GM13976 (cell line): ENCODE data around the gene GFM1.

ENCODE experiments used
- DNase-seq: peaks from one replicate; pipeline ENCODE4 v3.0.0; 2012; ENCODE audit warnings: low spot score
- CTCF ChIP-seq: IDR thresholded peaks from 2 replicates; pipeline ENCODE4 v1.5.1; 2012; ENCODE audit warnings: borderline replicate concordance, mild to moderate bottlenecking; ENCODE audit not compliant: insufficient read depth; ENCODE audit errors: extremely low read depth, missing control alignments, control extremely low read depth
- in situ Hi-C: fragments of 300-500 bp; cut with MboI; formaldehyde crosslinking; loops from one replicate; pipeline ENCODE4 v1.12.0; 2022; ENCODE audit warnings: low sequenced_read_pairs, mixed read lengths, inconsistent platforms; ENCODE audit not compliant: unreplicated experiment

Gene GFM1

DNA sequence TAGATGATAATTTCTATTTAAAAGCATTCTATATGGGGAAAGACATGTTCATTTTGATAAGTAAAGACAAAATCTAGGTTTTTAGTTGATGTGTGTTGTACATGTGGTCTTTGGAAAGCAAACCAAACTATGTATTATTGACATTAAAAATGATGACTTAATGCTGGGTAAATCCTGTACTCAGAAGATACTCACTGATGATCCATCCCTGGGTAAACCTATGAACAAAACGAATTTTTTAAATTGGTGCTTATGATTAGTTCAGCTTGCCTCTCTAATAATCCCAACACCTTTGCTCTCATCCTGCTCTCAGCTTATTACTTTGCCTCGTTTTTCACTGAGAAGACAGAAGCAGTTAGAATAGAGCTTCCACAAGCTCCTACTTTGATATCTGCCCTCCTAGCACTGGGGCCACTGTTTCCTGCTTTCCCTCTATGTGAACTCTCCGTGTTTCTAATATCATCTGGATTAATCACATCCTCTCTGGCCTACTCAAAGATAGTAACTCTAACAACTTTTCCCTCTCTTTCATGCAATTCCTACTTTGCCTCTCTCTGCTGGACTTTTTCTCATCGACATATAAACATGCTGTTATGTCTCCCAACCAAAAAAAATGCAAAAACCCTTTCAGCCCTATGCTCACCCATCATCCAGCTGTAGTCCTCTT lies 58.6 kb downstream of the GFM1 start:
- DNase-seq = no peak
- in situ Hi-C loops = no loop called here
- no peak for TF ChIP-seq CTCF

- no peak for TF ChIP-seq CTCF
- DNase-seq = no peak
- in situ Hi-C loops = no loop called here
Observed at GRCh38 chr3:158703566-158703965, 59.2 kb downstream of the GFM1 start.

DNA sequence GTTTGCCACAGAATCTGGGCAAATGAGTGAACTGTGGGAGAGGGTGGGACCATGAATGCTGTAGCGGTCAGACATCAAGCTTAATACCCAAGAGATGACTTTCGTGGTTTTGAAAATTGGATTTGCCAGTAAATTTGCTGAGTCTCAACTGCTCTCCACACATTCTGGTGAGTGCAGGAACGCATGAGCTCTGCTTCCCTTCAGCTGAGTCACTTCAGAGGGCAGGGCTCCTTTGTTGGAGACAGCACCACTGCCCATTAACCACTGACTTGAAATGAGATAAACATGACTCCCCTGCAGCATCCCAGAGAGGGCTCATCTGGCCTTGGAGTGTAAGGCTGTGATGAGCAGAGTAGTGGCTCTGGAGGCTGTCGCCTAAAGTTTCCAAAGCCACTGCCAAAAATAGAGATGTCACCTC lies 65.3 kb downstream of the GFM1 start:
- no peak for DNase-seq
- in situ Hi-C loops = no loop called here
- TF ChIP-seq CTCF = no peak

DNA sequence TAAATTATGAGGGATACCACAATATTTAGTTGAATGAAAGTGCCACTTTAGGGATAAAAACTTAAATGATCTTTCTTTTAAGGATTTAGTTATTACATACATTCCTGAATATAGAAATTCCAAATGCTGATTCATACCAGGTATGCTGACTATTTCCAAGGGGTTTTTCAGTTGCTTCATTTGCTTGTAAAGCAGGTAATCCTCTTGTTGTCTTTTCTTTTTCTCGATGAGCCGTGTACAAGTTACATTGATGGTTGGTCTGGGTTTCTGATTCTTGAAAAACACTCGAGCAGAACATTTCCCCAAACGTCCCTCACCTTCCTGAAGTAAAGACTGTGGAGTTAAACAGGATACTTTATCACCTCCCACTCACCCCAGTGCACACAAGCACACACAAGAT lies 66.3 kb downstream of the GFM1 start:
- in situ Hi-C loops = no loop called here
- TF ChIP-seq CTCF = no peak

GRCh38 chr3:158711886-158712285 lies 67.6 kb downstream of the GFM1 start:
- no peak for DNase-seq
- no peak for TF ChIP-seq CTCF
- in situ Hi-C loops = no loop called here

More for the DNA sequence above, 66.3 kb downstream of the GFM1 start:
- no peak for DNase-seq

- no peak for TF ChIP-seq CTCF
- no peak for DNase-seq
- in situ Hi-C loops = no loop called here
Observed at GRCh38 chr3:158712443-158712842, 68.1 kb downstream of the GFM1 start.

- in situ Hi-C loops = no loop called here
- TF ChIP-seq CTCF = no peak
- no peak for DNase-seq
Observed at GRCh38 chr3:158713094-158713499, 68.8 kb downstream of the GFM1 start.
